Choroid plexus epithelial cell (primary cell): ENCODE measurements around the gene NELFA.

ENCODE experiments used
- DNase-seq: peaks from one replicate; pipeline ENCODE4 v3.0.0-alpha.2; 2010; ENCODE audit warnings: low read depth
- H3K4me3 ChIP-seq: 2 replicates; pipeline ENCODE4 v1.5.1; 2011; ENCODE audit warnings: low read depth, mild to moderate bottlenecking, control low read depth, low read length, moderate library complexity
- TF ChIP-seq, protein P1 (sequence below): conservative IDR thresholded peaks from 2 replicates; pipeline ENCODE4 v1.5.1; 2011; ENCODE audit warnings: low read depth, mild to moderate bottlenecking, control low read depth, inconsistent platforms, low read length, moderate library complexity

Gene NELFA

GRCh38 chr4:1939664-1940509 is 68.9 kb downstream of the NELFA start:
- TF ChIP-seq, protein P1, sequence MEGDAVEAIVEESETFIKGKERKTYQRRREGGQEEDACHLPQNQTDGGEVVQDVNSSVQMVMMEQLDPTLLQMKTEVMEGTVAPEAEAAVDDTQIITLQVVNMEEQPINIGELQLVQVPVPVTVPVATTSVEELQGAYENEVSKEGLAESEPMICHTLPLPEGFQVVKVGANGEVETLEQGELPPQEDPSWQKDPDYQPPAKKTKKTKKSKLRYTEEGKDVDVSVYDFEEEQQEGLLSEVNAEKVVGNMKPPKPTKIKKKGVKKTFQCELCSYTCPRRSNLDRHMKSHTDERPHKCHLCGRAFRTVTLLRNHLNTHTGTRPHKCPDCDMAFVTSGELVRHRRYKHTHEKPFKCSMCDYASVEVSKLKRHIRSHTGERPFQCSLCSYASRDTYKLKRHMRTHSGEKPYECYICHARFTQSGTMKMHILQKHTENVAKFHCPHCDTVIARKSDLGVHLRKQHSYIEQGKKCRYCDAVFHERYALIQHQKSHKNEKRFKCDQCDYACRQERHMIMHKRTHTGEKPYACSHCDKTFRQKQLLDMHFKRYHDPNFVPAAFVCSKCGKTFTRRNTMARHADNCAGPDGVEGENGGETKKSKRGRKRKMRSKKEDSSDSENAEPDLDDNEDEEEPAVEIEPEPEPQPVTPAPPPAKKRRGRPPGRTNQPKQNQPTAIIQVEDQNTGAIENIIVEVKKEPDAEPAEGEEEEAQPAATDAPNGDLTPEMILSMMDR = no peak
- H3K4me3 ChIP-seq = no peak overlapping the region
- DNase-seq = peak; percentile 91

DNA sequence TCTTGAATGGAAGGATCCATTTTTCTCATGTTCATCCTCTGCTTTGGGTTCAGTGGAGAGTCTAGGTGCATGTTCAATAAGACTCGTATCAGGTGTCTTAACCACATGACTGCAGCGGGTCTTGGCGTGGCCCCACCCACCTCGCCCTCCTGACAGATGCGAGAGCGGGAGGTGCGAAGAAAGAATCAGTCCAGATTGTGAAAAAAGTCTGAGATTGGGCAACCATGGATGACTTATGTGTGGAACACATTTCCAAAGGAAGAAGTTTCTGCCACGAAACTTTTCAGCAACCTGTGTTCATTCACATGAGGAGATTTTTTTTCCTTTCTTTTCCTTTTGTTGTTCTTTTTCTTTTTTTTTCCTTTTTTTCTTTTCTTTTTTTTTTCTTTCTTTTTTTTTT is 70.7 kb downstream of the NELFA start:
- DNase-seq = no peak
- TF ChIP-seq, protein P1 = no peak

DNA sequence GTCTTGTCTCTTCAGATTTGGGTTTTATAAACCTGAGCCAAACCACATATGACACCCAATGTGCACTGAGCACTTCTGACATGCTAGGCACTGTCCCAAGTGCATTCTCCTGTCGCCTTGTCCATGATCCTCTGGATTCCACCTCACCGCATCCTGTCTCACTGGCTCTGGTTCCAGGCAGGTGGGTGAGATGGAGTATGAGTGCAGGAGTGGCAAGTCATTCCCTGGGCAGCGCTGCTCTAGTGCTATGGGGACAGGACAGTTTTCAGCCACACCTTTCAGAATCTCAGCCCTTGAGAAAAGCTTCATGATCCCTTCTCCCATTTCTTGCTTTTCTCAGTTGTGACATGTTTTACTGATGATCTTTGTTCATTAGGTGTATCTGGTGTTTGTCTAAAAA is 71.2 kb downstream of the NELFA start:
- TF ChIP-seq, protein P1 = no peak
- H3K4me3 ChIP-seq = no peak overlapping the region
- no peak for DNase-seq

More for the DNA sequence above, 70.7 kb downstream of the NELFA start:
- no peak overlapping the region for H3K4me3 ChIP-seq

- no peak overlapping the region for H3K4me3 ChIP-seq
- no peak for DNase-seq
- TF ChIP-seq, protein P1 = no peak
Measured at GRCh38 chr4:1933700-1934099, 75.1 kb downstream of the NELFA start.

GRCh38 chr4:1932736-1933135 is 76.0 kb downstream of the NELFA start:
- TF ChIP-seq, protein P1 = no peak
- DNase-seq = no peak

More at GRCh38 chr4:1932736-1933135, 76.0 kb downstream of the NELFA start:
- no peak overlapping the region for H3K4me3 ChIP-seq
